ENCODE measurements around the gene ZSCAN31.
"Not testable (repeated sequence)": the region's sequence is repeated elsewhere in the genome, so short reads cannot be mapped to it uniquely, and the experiment has no call there.

The ZSCAN31 gene

GRCh38 chr6:28351493-28351925 is 15.6 kb upstream of the ZSCAN31 start:
- DNase-seq = no peak

GRCh38 chr6:28351087-28351486 is 15.1 kb upstream of the ZSCAN31 start:
- DNase-seq = no peak

GRCh38 chr6:28349892-28350737 is 14.2 kb upstream of the ZSCAN31 start, which contains the start of gene ZKSCAN3:
Gene ZKSCAN3 (plus strand): TSS chr6:28349947. CDS start chr6:28359587, 9,640 bp downstream.
- DNase-seq = peak; percentile 94

GRCh38 chr6:28349344-28349891 is 13.5 kb upstream of the ZSCAN31 start:
- DNase-seq = no peak

GRCh38 chr6:28347119-28347518 is 11.2 kb upstream of the ZSCAN31 start:
- no peak for DNase-seq

GRCh38 chr6:28345201-28345600 is 9.3 kb upstream of the ZSCAN31 start:
- no peak for DNase-seq

GRCh38 chr6:28343898-28344677 is 8.1 kb upstream of the ZSCAN31 start:
- peak; percentile 75 for DNase-seq

- no peak for DNase-seq
Observed at GRCh38 chr6:28340310-28341095, 4.6 kb upstream of the ZSCAN31 start.

GRCh38 chr6:28337121-28337520 is 1.2 kb upstream of the ZSCAN31 start:
- DNase-seq = peak; percentile 68

GRCh38 chr6:28336284-28337120 is 554 bp upstream of the ZSCAN31 start:
- DNase-seq = peak; percentile 97

GRCh38 chr6:28335040-28335563 is 846 bp downstream of the ZSCAN31 start:
- DNase-seq = peak; percentile 95

GRCh38 chr6:28334286-28335039 is 1.5 kb downstream of the ZSCAN31 start:
- DNase-seq = no peak

- DNase-seq = no peak
Observed at GRCh38 chr6:28333599-28334018, 2.3 kb downstream of the ZSCAN31 start.

GRCh38 chr6:28333047-28333446 is 2.9 kb downstream of the ZSCAN31 start:
- no peak for DNase-seq

- peak; percentile 83 for DNase-seq
Observed at GRCh38 chr6:28330041-28330440, 5.9 kb downstream of the ZSCAN31 start.

GRCh38 chr6:28326371-28326948 is 9.5 kb downstream of the ZSCAN31 start:
- DNase-seq = no peak

GRCh38 chr6:28323813-28324424 is 12.0 kb downstream of the ZSCAN31 start:
- DNase-seq = no peak

- DNase-seq = no peak
Observed at GRCh38 chr6:28322661-28323060, 13.3 kb downstream of the ZSCAN31 start.

GRCh38 chr6:28317866-28318265 is 18.1 kb downstream of the ZSCAN31 start:
- not testable (repeated sequence) for DNase-seq

- DNase-seq = peak; percentile 77
Observed at GRCh38 chr6:28315628-28316027, 20.3 kb downstream of the ZSCAN31 start.

Data from hematopoietic multipotent progenitor cell treated with erythropoietin and hydrocortisone succinate and interleukin-3 and kit ligand, for 8 days (in vitro differentiated cells).